Activated naive CD8-positive, alpha-beta T cell treated with anti-CD3 and anti-CD28 coated beads, Interleukin-2, amount 50 U/mL, for 24 hours (primary cell): ENCODE measurements around the gene SPINK1.
A peak's percentile ranks its signal among the peaks of the same experiment; 100 is the strongest.
"Not testable (repeated sequence)": the region's sequence is repeated elsewhere in the genome, so short reads cannot be mapped to it uniquely, and the experiment has no call there.

Experiments used
- ATAC-seq: fragments of 150-1000 bp; cut with Tn5 transposase; one replicate; pipeline ENCODE4 v1.10.0; 2021
- DNase-seq: peaks from one replicate; pipeline ENCODE4 v3.0.0; 2021
- H3K27ac Mint-ChIP-seq: one replicate; pipeline ENCODE4 v1.8.0; 2021; ENCODE audit warnings: mild to moderate bottlenecking, mixed read lengths
- H3K27me3 Mint-ChIP-seq: one replicate; pipeline ENCODE4 v1.8.0; 2021; ENCODE audit warnings: mixed read lengths
- H3K36me3 Mint-ChIP-seq: one replicate; pipeline ENCODE4 v1.8.0; 2021; ENCODE audit warnings: low read depth, mixed read lengths
- H3K4me1 Mint-ChIP-seq: one replicate; pipeline ENCODE4 v1.8.0; 2021; ENCODE audit warnings: mixed read lengths
- H3K4me3 Mint-ChIP-seq: one replicate; pipeline ENCODE4 v1.8.0; 2021; ENCODE audit warnings: mild to moderate bottlenecking, moderate library complexity, mixed read lengths
- H3K9me3 Mint-ChIP-seq: one replicate; pipeline ENCODE4 v1.8.0; 2021; ENCODE audit warnings: mixed read lengths

Gene SPINK1

GRCh38 chr5:147803926-147804325, 27.5 kb downstream of the SPINK1 start:
- ATAC-seq (no peak), DNase-seq (no peak)
- no peaks in the 10 kb centered on the region for H3K9me3 Mint-ChIP-seq
- H3K36me3 Mint-ChIP-seq = no peaks in the 10 kb centered on the region
- no peak overlapping the region for H3K27ac Mint-ChIP-seq
- no peak overlapping the region for H3K4me3 Mint-ChIP-seq
- peaks cover 9% of the 10 kb centered on the region for H3K27me3 Mint-ChIP-seq
- H3K4me1 Mint-ChIP-seq = peaks cover 17% of the 10 kb centered on the region

- not testable (repeated sequence) for DNase-seq, H3K27ac Mint-ChIP-seq, H3K9me3 Mint-ChIP-seq, H3K27me3 Mint-ChIP-seq, H3K4me3 Mint-ChIP-seq, H3K36me3 Mint-ChIP-seq, ATAC-seq
- H3K4me1 Mint-ChIP-seq = peaks cover 17% of the 10 kb centered on the region
Observed at GRCh38 chr5:147803161-147803560, 28.3 kb downstream of the SPINK1 start.

- Mint-ChIP-seq H3K27me3 (peaks cover 8% of the 10 kb centered on the region), H3K4me3 (no peak overlapping the region), H3K9me3 (no peaks in the 10 kb centered on the region), H3K4me1 (peaks cover 16% of the 10 kb centered on the region), H3K36me3 (no peaks in the 10 kb centered on the region), H3K27ac (no peak overlapping the region)
- ATAC-seq (no peak), DNase-seq (no peak)
Observed at GRCh38 chr5:147801461-147801860, 30.0 kb downstream of the SPINK1 start.

- no peaks in the 10 kb centered on the region for H3K36me3 Mint-ChIP-seq
- H3K4me1 Mint-ChIP-seq = peaks cover 14% of the 10 kb centered on the region
- ATAC-seq (no peak), DNase-seq (no peak)
- no peak overlapping the region for H3K27ac Mint-ChIP-seq
- H3K4me3 Mint-ChIP-seq = no peak overlapping the region
- no peaks in the 10 kb centered on the region for H3K9me3 Mint-ChIP-seq
- H3K27me3 Mint-ChIP-seq = peaks cover 10% of the 10 kb centered on the region
Observed at GRCh38 chr5:147800491-147800890, 31.0 kb downstream of the SPINK1 start.

GRCh38 chr5:147796556-147797308, 34.7 kb downstream of the SPINK1 start:
- peaks cover 10% of the 10 kb centered on the region for H3K27me3 Mint-ChIP-seq

GRCh38 chr5:147791181-147791580, 40.3 kb downstream of the SPINK1 start:
- DNase-seq (no peak), ATAC-seq (no peak)
- H3K9me3 Mint-ChIP-seq = no peaks in the 10 kb centered on the region
- peaks cover 2% of the 10 kb centered on the region for H3K27me3 Mint-ChIP-seq
- H3K27ac Mint-ChIP-seq = no peak overlapping the region
- no peaks in the 10 kb centered on the region for H3K4me1 Mint-ChIP-seq
- H3K36me3 Mint-ChIP-seq = no peaks in the 10 kb centered on the region
- no peak overlapping the region for H3K4me3 Mint-ChIP-seq

More at GRCh38 chr5:147796556-147797308, 34.7 kb downstream of the SPINK1 start:
- Mint-ChIP-seq H3K36me3 (no peaks in the 10 kb centered on the region), H3K4me1 (no peaks in the 10 kb centered on the region), H3K9me3 (no peaks in the 10 kb centered on the region), H3K4me3 (no peak overlapping the region), H3K27ac (no peak overlapping the region)
- DNase-seq (no peak), ATAC-seq (no peak)

GRCh38 chr5:147789820-147790219, 41.7 kb downstream of the SPINK1 start:
- H3K4me1 Mint-ChIP-seq = no peaks in the 10 kb centered on the region
- no peaks in the 10 kb centered on the region for H3K9me3 Mint-ChIP-seq
- ATAC-seq (no peak), DNase-seq (no peak)
- H3K36me3 Mint-ChIP-seq = no peaks in the 10 kb centered on the region
- no peak overlapping the region for H3K4me3 Mint-ChIP-seq
- no peak overlapping the region for H3K27ac Mint-ChIP-seq
- H3K27me3 Mint-ChIP-seq = no peaks in the 10 kb centered on the region

- no peaks in the 10 kb centered on the region for H3K36me3 Mint-ChIP-seq
- H3K27me3 Mint-ChIP-seq = no peaks in the 10 kb centered on the region
- no peak overlapping the region for H3K4me3 Mint-ChIP-seq
- peaks cover 2% of the 10 kb centered on the region for H3K4me1 Mint-ChIP-seq
- H3K27ac Mint-ChIP-seq = no peak overlapping the region
- DNase-seq = no peak
- no peak for ATAC-seq
- H3K9me3 Mint-ChIP-seq = no peaks in the 10 kb centered on the region
Observed at GRCh38 chr5:147788023-147788422, 43.4 kb downstream of the SPINK1 start.

GRCh38 chr5:147786142-147786541, 45.3 kb downstream of the SPINK1 start:
- Mint-ChIP-seq H3K4me3 (no peak overlapping the region), H3K36me3 (no peaks in the 10 kb centered on the region), H3K9me3 (no peaks in the 10 kb centered on the region), H3K4me1 (peaks cover 18% of the 10 kb centered on the region), H3K27ac (no peak overlapping the region), H3K27me3 (no peaks in the 10 kb centered on the region)
- DNase-seq (no peak), ATAC-seq (no peak)

- Mint-ChIP-seq H3K4me1 (peaks cover 32% of the 10 kb centered on the region), H3K9me3 (no peaks in the 10 kb centered on the region), H3K27ac (no peak overlapping the region), H3K36me3 (no peaks in the 10 kb centered on the region), H3K27me3 (no peaks in the 10 kb centered on the region), H3K4me3 (no peak overlapping the region)
- ATAC-seq (no peak), DNase-seq (no peak)
Observed at GRCh38 chr5:147784146-147784987, 47.1 kb downstream of the SPINK1 start.

GRCh38 chr5:147782110-147783028, 49.1 kb downstream of the SPINK1 start, which contains the start of gene JAKMIP2:
TSS of gene JAKMIP2 (minus strand) at chr5:147782728. CDS start at chr5:147671806, 110,922 bp downstream.
- Mint-ChIP-seq H3K27me3 (no peaks in the 10 kb centered on the region), H3K4me1 (peaks cover 32% of the 10 kb centered on the region), H3K9me3 (no peaks in the 10 kb centered on the region), H3K27ac (peak within 1 kb of the TSS; percentile 86), H3K4me3 (peak within 1 kb of the TSS; percentile 89), H3K36me3 (no peaks in the 10 kb centered on the region)
- peak; percentile 88 for DNase-seq
- ATAC-seq = peak; percentile 96

- peaks cover 32% of the 10 kb centered on the region for H3K4me1 Mint-ChIP-seq
- no peak overlapping the region for H3K27ac Mint-ChIP-seq
- DNase-seq (no peak), ATAC-seq (no peak)
- H3K4me3 Mint-ChIP-seq = peak overlapping the region; percentile 89
- H3K36me3 Mint-ChIP-seq = peaks cover 7% of the 10 kb centered on the region
- peaks cover 10% of the 10 kb centered on the region for H3K9me3 Mint-ChIP-seq
- no peaks in the 10 kb centered on the region for H3K27me3 Mint-ChIP-seq
Observed at GRCh38 chr5:147780924-147781573, 50.4 kb downstream of the SPINK1 start.

GRCh38 chr5:147779694-147780093, 51.8 kb downstream of the SPINK1 start:
- DNase-seq (no peak), ATAC-seq (no peak)
- H3K27ac Mint-ChIP-seq = no peak overlapping the region
- no peaks in the 10 kb centered on the region for H3K27me3 Mint-ChIP-seq
- H3K4me3 Mint-ChIP-seq = no peak overlapping the region
- H3K9me3 Mint-ChIP-seq = peaks cover 10% of the 10 kb centered on the region
- peaks cover 11% of the 10 kb centered on the region for H3K36me3 Mint-ChIP-seq
- peaks cover 32% of the 10 kb centered on the region for H3K4me1 Mint-ChIP-seq

GRCh38 chr5:147776989-147777388, 54.5 kb downstream of the SPINK1 start:
- Mint-ChIP-seq H3K27me3 (no peaks in the 10 kb centered on the region), H3K4me3 (no peak overlapping the region), H3K27ac (no peak overlapping the region), H3K36me3 (peaks cover 11% of the 10 kb centered on the region), H3K4me1 (peaks cover 21% of the 10 kb centered on the region), H3K9me3 (peaks cover 10% of the 10 kb centered on the region)
- DNase-seq = no peak
- ATAC-seq = no peak
